IPS-NIHi11 (cell line): ENCODE measurements around the gene SNPH.

Experiments
- DNase-seq: peaks from one replicate; pipeline ENCODE4 v3.0.0; 2012; ENCODE audit warnings: mixed read lengths, low spot score

SNPH gene

DNA sequence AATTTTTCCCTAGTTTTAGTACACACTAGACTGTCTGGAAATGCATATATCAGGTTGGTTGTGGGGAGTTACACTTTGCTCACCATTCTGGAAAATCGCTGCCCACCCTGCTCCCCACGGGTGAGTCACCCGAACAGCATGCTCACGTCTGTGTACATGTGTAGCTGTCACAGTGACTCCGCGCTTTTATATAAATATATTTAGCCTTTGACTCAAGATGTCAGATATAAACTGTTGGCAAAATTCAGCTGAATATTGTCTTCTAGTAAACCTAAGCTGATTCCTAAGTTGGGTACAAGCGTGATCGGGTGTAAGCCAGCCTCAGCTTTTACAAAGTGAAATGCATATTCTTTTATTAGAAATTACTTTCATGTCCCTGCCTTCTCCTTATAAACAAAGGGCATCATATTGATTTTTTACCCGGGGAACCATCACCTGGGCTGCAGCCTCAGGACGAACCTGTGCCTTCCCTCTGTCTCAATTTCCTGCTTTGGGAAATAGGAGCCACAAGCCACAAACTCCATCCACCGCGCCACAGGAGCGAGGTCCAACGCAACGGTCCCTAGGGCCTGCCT lies 58.6 kb downstream of the SNPH start:
- DNase-seq, result no peak

DNA sequence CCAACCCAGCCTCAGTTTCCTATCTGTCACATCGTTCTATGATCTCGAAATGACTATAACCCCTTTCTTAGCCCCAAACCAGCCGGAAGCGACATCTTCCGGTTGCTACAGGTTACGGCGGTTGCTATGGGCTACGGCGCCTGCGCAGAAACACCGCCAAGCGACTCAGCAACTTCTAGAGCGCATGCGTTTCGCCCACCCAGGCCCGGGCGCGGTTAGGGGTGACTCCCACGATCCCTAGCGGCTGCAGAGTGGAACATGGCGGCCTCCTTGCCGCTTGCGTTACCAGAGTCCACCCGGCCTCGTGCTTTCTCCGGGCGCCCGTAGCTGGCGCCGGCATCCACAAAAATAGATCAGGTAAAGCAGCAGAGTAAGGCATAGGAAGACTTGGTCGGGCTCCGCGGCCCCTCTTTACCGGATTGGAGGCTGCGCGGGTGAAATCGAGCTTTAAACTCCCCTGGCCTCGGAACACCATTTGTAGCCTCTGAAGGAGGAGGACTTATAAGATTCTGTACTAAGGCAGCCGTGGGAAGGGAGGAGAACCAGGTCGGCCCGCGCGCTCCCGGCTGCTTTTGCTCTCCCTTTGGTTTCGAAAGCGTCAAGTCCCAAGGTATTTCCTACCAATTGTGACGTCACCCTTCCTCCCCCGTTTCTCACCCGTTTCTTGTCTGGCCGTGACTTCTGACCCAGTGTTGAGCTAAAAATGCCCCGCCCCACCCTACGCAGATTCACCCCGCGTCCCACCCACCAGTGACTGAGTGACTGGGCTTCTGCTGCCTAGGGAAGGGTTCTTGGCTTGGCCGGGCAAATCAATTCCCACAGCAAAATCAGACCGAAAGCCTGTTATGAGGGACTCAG lies 59.3 kb downstream of the SNPH start:
- peak; percentile 100 for DNase-seq

DNA sequence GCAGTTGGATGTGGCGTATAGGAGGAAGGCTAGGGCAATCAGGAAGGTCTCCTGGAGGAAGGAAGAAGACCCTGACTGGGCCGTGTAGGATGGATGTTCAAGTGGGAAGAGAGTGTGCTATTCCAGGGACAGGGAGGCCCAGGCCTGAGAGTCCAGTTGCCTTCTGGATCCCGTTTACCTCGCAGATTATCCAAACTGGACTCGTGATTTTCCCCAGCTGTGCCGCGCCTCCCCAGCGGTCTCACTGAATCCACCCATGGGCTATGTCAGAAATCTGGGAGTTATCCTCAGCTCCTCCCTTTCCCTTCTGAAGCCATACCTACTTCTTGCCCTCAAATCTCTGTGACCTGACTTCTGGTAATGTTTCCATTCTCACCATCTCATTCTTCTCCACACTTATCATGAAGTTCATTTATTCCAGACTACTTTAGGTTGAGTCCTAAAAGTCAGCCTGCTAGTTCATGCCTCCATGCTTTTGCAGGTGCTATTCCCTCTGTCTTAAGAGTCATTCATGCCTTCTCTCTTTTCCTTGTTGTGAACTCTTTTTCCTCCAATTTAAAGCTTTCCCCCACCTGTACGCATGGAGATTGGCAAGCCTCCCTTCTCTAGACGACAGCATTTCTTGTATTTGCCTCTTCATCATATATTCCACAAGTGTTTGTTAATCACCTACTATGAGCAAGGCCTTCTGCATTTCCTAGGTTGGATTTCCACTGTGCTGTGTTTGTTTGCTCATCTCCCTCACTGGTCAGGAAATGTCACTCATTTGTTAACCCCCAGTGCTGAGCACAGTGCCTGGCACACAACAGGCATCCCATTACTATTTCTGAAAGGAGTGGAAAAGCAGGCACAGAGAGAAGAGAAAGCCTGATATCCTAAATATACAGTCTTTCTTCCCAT lies 60.2 kb downstream of the SNPH start:
- no peak for DNase-seq

DNA sequence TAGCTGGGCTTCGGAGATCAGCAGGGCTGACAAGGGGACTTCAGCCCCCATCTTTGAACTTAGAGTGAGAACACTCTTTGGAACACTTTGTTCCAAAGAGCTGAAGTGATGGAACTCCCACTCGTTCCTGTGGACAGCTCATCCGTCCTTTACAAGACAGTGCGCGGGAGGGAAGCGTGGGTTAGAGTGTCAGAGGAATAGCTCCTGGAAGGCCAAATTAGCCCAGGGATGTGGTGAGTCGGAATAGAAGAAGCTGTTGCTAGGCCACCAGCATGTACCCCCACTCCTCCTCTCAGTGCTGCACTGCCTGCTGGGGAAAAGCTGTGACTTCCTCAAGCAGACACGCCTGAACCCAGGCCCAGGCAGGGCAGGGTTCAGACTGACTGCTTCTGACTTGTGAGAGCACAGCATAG lies 61.2 kb downstream of the SNPH start:
- no peak for DNase-seq

DNA sequence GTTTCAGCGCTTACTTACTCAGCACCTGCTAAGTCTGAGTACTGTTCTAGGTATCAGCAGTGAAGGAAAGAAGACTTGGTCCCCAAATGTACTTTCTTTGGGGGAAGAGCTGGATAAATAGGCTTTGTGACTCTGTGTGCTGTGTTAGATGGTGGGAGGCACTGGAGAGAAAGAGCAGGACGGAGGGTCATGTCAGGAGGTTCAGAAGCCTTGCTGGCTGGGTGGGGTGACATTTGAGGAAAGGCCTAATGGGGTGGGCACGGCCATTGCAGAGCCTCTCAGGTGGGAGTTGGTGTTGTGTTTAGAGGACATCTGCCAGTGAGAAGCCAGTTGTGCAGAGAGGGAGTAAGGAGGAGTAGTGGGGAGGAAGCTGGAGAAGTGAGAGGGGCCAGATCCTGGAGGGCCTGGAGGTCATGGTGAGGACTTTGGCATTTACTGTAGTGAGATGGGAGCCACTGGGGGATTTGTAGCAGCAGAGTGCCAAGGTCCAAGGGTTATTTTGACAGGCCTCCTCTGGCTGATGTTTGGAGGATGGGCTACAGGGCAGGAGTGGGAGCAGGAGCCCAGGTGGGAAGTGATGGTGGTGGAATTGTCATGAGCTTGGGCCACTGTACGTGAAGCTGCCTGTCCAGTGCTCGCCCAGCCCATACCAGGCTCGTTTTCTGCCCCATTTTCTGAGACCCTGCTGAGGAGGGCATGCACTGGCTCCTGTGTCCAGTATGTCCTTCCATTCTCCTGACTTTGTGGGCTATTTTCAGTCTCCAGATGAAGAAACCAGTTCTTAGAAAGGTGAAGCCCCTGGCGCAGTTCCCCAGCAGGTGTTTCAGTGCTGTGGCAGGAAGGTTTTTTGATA lies 62.0 kb downstream of the SNPH start:
- no peak for DNase-seq

DNA sequence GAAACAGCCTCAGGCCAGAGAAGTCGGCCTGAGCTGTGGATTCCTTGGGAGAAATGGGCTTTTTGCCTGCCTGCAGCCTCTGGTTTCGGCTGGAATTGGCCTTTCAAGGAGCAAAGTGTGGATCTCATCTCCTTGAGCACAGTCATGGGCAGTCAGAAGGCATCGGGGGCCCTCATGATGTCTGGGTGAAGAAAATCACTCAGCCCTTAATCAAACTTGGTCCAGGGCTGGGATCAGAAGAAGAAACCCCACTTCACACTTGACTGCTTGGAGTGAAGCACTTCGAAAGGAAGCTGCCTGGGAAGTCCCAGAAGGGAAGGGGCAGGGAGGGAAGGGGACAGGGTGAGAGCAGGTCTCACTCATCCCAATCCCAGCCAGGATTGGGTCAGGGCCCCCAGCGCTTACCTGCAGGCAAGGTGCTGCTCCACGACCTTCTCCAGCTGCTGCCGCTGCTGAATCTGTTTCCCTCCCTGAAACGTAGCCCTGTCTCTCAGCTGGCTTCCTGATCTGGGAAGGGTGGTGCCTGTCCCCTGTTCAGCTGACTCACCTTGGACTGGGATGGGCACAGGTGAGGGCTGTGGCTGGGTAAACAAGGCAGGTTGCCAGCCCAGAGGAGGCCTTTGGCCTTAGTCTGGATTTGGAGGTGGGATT lies 62.7 kb downstream of the SNPH start, which contains the start of gene SDCBP2:
TSS of gene SDCBP2 (minus strand) at position 460 of the 651 bp plus-strand sequence. CDS start 8,723 bp downstream, outside the sequence.
- DNase-seq, result no peak

DNA sequence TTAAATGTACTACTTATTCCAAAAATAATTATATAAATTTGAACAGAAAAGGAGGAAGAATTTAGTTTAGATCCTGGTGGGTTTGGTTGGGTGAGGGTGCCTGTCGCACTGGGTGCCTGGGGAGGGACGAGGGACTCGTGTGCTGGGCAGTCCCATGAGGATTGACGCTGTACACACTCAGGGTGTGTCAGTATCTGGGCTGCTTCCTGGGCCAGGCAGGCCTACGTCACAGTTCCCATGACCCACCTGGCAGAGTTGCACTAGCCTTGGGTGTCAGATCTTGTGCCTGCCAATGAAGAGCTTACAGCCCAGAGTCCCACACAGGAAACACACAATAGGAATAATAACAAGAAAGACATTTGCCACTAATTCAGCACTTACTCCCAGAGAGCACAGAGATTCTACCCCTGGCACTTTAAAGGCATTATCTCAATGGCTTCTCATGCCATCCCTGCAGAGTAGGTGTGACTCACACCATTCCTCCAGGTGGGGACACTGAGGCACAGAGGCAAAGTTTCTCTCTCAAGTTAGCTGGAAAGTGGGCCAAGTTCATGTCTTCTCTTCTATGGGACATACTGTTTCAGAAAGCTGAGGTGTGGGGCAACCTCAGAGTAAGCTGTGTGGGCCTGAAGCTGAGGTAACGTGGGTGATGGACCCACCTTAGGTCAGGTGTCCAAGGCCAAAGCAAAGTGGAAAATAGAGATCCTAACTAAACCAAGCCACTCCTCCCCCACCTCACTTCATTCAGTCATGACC lies 64.2 kb downstream of the SNPH start:
- DNase-seq, result no peak

DNA sequence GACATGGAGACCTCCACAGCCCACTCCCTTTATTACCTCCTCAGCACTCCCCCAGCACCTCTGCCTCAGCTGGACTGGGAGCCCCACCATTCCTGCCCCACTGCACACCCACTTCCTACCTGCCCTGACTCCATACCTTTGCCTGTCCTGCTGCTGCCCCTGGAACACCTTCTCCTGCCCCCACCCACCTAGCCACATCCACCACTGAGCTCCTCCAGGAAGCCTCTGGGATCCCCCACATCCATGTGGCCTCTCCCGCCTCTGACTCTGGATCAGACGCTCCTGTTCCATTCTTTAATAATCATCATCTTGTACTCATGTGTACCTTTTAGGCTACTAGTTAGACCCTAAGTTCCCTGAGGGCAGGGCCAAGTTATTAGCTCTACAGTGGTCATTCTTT lies 65.0 kb downstream of the SNPH start:
- no peak for DNase-seq

DNA sequence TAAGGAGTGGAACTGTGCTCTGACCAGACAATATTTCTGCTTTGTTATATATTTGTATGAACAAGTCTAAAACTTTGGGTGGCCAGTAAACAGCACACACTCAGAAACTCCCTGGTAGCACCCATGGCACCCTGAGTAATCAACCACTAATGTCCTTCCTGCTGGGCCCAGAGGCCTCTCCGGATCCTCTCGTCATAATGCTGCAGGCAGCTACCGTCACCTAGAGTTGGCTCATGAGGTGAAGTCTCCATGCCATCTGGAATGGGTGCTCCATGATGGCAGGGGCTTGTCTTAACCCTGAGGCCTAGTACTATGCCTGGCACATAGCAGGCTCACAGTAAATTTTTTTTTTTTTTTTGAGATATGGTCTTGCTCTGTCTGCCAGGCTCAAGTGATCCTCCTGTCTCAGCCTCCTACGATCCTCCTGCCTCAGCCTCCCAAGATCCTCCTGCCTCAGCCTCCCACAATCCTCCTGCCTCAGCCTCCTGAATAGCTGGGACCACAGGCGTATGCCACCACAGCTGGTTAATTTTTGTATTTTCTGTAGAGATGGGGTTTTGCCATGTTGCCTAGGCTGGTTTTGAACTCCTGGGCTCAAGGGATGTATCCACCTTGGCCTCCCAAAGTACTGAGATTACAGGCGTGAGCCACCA lies 65.8 kb downstream of the SNPH start:
- DNase-seq, result no peak

DNA sequence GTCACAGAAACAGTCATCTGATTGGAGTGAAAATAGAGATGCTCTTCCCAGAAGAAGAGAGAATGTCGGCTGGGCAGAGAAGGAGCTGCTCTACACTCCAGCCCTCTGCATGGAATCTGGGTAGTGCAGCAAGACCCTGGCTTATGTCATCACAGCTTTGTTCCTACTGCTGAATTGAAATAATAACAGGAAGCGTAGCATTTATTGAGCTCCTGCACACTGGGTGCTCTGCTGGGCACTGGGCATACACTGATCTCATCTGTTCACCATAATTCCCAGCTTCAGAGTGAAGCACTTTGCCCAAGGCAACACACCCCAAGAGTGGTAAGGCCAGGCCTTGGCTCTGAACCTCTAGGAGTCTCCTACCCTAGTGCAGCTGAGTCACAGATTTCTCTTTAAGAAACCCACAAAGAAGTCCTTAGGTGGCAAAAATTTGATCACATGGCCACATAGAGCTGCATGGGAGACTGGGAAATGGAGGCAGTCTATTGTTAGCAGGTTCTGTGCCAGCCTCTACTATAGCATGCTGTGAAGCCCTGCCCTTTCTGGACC lies 66.7 kb downstream of the SNPH start:
- DNase-seq, result no peak

DNA sequence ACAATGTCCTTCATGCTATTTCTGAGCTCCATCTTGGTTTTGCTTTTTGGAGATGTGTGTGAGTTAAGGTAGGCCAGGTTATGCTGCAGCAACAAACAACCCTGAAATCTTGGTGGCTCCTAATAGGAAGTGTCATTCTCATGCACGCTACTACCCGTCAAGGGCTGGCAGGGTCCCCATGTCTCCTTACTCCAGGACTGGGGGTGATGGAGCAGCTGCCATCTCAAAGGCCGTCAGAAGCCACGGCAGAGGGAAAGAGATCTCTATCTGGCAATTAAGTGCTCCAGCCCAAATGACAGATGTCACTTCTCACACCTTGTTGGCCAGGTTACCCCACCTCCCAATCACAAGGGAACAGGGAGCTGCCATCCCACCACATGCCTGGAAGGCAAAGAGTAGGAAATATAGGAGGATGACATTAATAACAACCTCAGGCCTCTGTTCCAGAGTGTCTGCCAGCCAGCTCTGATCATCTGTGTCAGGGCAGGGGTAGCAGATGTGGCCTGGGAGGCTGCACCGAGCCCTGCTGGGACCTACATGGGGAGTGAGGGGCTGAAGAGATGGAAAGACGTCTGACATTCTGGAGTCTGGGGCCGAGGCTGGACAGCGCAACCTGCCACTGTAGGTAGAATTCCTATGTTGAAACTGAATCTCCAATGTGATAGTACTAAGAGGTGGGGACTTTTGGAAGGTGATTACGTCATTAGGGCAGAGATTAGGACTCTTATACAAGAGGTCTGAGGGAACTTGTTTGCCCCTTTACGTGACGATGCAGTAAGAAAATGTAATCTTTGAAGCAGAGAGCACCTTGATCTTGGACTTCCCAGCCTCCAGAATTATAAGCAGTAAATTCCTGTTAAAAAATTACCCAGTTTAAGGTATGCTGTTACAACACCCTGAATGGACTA lies 67.6 kb downstream of the SNPH start:
- no peak for DNase-seq

DNA sequence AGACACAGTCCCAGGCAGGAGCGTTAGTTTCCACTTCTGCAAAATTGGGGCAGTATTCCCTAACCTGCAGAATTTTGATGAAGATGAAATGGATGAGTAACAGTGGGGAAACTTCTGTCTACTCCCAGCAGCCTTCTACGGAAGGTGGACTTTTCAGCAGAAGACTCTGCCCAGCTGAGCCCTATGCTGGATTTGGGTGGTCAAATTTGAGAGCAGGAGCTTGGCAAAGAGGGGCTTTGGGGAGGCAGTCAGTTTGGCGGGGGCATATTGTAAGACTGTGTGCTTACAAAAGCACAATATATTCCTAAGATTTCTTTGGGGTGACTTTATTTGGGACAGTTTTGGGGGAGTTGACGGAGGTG lies 68.3 kb downstream of the SNPH start:
- DNase-seq, result no peak

DNA sequence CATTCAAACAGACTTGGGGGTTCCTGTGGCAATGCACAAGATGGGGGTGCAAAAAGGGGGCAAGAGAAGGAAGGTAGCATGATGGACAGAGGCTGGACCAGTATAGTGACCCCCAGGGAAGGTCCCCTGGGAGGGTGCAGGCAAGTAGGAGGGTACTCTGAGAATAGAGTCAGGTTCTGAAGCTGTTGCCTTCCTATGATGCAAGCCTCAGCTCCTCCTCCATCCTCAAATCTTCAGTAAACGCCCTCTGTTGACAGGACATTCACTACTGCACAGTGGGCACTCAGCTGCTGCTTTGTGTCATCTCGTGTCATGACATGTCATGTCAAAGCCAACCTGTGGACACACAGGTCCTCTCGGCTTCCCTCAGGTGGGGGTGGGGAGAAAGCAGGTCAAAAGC lies 68.7 kb downstream of the SNPH start:
- DNase-seq, result no peak

DNA sequence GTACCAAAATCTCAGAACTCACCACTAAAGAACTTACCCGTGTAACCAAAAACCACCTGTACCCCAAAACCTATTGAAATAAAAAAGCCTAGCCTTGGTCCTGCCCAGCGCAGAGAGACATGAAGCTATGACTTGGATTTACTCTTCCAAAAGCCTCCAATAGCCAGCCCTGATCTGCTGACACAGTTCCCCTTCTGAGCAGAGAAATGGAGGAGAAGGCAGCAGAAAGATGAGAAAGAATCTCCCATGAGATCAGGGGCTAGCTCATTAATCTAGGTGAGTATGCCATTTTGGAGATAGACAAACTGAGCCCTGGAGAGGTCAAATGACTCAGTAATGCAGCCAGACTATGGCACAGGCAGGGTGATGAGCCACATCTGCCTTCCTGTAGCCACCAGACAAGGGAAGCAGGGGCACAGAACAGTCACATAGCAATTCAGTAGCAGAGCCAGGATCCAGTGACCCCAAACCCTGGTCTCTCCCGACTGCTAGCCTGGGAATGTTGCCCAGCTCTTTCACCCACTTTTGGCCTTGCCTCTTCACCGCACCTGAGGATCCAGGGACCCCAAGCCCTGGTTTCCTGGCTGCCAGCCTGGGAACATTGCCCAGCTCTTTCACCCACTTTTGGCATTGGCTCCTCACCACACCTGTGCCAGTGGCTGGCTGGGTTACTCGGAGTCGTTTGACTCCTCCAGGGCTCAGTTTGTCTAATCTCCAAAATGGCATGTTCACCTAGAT lies 70.0 kb downstream of the SNPH start:
- no peak for DNase-seq

DNA sequence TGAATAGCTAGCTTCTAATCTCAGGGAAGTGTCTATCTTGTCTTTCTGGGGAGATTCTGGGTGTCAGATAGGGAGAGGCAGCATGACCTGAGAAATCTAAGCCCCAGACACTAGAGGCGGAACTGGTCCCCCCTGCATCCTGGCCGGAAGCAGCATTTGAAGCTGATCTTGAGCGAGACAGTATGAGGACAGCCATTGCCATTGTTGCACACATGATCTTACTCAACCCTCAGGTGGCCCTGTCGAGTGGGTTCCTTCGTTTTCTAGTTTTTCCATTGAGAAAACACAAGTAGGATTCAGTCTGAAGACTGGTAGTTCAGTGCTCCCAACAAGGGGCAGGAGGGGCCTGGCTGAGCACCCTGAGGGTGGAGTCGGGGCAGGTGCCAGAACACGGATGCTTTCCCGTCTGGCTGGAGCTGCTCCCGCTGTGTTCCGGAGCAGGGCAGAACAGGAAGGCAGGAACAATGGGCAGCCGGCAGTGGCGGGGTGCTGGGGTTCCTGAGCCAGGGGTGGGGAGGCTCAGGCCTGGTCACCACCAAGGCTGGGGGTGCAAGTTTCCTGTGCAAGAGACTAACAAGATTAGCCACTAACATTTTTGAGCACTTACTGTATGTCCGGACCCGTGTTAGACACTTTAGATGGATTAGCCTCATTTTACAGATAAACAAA lies 70.7 kb downstream of the SNPH start:
- DNase-seq, result peak; percentile 55

DNA sequence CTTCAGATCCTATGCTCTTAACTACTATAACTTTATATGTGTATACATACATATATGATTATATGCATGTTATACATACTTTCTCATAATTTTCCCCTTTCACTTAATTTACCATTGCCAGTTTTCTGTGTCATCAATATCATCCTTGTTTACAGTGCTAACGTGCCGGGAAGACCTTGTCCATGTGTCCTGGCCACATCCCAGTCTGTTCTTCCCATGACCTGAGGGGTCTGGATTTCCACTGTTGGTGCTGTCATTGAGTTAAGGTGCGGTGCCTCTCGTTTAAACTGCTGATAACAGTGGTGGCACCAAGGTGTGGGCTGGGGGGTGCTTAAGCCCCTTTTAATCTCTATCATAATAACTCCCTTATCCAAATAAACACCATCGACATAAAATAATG lies 71.3 kb downstream of the SNPH start:
- no peak for DNase-seq

DNA sequence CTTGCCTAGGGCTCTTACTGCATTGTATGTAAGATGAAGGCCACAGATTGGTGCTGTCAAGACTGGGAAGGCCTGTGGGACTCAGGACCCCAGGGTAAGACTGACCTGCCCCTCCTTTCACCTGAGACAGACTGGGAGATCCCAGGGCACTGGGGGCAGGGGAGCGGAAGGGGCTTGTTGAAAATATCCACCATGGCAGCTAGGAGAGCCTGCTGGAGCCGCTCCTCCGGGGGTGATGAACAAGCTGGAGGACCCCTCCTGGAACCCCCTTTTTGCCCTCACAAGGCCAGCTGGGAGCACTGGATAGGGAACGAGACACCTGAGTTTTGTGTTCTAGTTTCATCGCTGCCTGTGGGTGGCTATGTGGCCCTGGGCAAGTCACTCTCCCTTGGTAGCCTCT lies 72.0 kb downstream of the SNPH start:
- DNase-seq, result no peak
